HepG2 (cell line): ENCODE measurements around the gene INSIG2. TPM values are rescaled to one million over a fixed set of nuclear protein-coding genes. Genes with fewer than 3 reads are reported as not detected.

Experiments
- DMAP1 ChIP-seq: IDR thresholded peaks from 2 replicates; pipeline ENCODE4 v1.6.1; 2016
- GMEB1 ChIP-seq: sonication (generic); formaldehyde crosslinking; IDR thresholded peaks from 2 replicates; pipeline ENCODE4 v1.5.1; 2020; ENCODE audit warnings: missing genetic modification reagents, mild to moderate bottlenecking, borderline replicate concordance
- HOXD1 ChIP-seq: sonication (generic); formaldehyde crosslinking; IDR thresholded peaks from 2 replicates; pipeline ENCODE4 v1.5.0; 2020; ENCODE audit warnings: missing genetic modification reagents
- MAFF ChIP-seq: IDR thresholded peaks from 2 replicates; pipeline ENCODE4 v1.6.1; 2011; ENCODE audit warnings: low read depth, low read length, improper control_type of control experiment
- MAFG ChIP-seq: sonication (generic); formaldehyde crosslinking; IDR thresholded peaks from 2 replicates; pipeline ENCODE4 v1.5.1; 2020; ENCODE audit warnings: mild to moderate bottlenecking, missing genetic modification reagents
- MBD4 ChIP-seq: IDR thresholded peaks from 2 replicates; pipeline ENCODE4 v1.6.1; 2012; ENCODE audit warnings: low read length, inconsistent platforms, borderline replicate concordance
- MIER2 ChIP-seq: IDR thresholded peaks from 2 replicates; pipeline ENCODE4 v1.6.1; 2016; ENCODE audit warnings: missing biosample characterization, missing genetic modification reagents
- MTA3 ChIP-seq: sonication (generic); formaldehyde crosslinking; IDR thresholded peaks from 2 replicates; pipeline ENCODE4 v1.4.0; 2020; ENCODE audit warnings: missing genetic modification reagents
- NR3C1 ChIP-seq: sonication (generic); formaldehyde crosslinking; IDR thresholded peaks from 2 replicates; pipeline ENCODE4 v1.4.0; 2020; ENCODE audit warnings: missing genetic modification reagents
- PAXIP1 ChIP-seq: sonication (generic); formaldehyde crosslinking; conservative IDR thresholded peaks from 2 replicates; pipeline ENCODE4 v1.4.0; 2020; ENCODE audit warnings: mild to moderate bottlenecking, missing genetic modification reagents, moderate library complexity
- PREB ChIP-seq: sonication (generic); formaldehyde crosslinking; IDR thresholded peaks from 2 replicates; pipeline ENCODE4 v1.4.0; 2020; ENCODE audit warnings: missing genetic modification reagents
- RCOR2 ChIP-seq: IDR thresholded peaks from 2 replicates; pipeline ENCODE4 v1.6.1; 2016; ENCODE audit warnings: missing biosample characterization, missing genetic modification reagents
- RFX5 ChIP-seq: IDR thresholded peaks from 2 replicates; pipeline ENCODE4 v1.6.1; 2011; ENCODE audit warnings: low read depth, low read length, improper control_type of control experiment
- RORA ChIP-seq: sonication (generic); formaldehyde crosslinking; IDR thresholded peaks from 2 replicates; pipeline ENCODE4 v1.5.0; 2020; ENCODE audit warnings: mild to moderate bottlenecking, missing genetic modification reagents, moderate library complexity
- SIN3A ChIP-seq: IDR thresholded peaks from 2 replicates; pipeline ENCODE4 v1.6.1; 2011; ENCODE audit warnings: low read depth, mild to moderate bottlenecking, control low read depth, low read length, borderline replicate concordance
- SP140L ChIP-seq: sonication (generic); formaldehyde crosslinking; IDR thresholded peaks from 2 replicates; pipeline ENCODE4 v1.4.0; 2020; ENCODE audit warnings: missing genetic modification reagents, borderline replicate concordance
- YEATS4 ChIP-seq: sonication (generic); formaldehyde crosslinking; IDR thresholded peaks from 2 replicates; pipeline ENCODE4 v1.4.0; 2020; ENCODE audit warnings: missing genetic modification reagents, borderline replicate concordance
- ZEB1 ChIP-seq: IDR thresholded peaks from 2 replicates; pipeline ENCODE4 v1.6.1; 2012; ENCODE audit warnings: mild to moderate bottlenecking, low read depth, inconsistent platforms; ENCODE audit not compliant: insufficient replicate concordance
- ZKSCAN8 ChIP-seq: IDR thresholded peaks from 2 replicates; pipeline ENCODE4 v1.6.1; 2016; ENCODE audit warnings: borderline replicate concordance, missing genetic modification reagents, missing compliant biosample characterization
- ZNF101 ChIP-seq: sonication (generic); formaldehyde crosslinking; IDR thresholded peaks from 2 replicates; pipeline ENCODE4 v1.4.0; 2020; ENCODE audit warnings: mild to moderate bottlenecking, low read depth, missing genetic modification reagents, borderline replicate concordance
- ZNF672 ChIP-seq: sonication (generic); formaldehyde crosslinking; IDR thresholded peaks from 2 replicates; pipeline ENCODE4 v1.8.1; 2022; ENCODE audit warnings: missing genetic modification reagents
- ZNF747 ChIP-seq: sonication (generic); formaldehyde crosslinking; IDR thresholded peaks from 2 replicates; pipeline ENCODE4 v1.8.1; 2023; ENCODE audit warnings: missing genetic modification reagents, mild to moderate bottlenecking, borderline replicate concordance
- polyA plus RNA-seq, 8 experiments: library from polyadenylated mRNA; depleted of rRNA in 3 of 8; stranded (reverse) in 7 of 8; unstranded in 1 of 8; fragments of >200 nt; fragmentation: Illumina TruSeq in 4 of 8; extraction: Trizol in 4 of 8; gene quantifications; 2 replicates each; pipeline versions ENCODE4 v1.2.1 to v1.2.3, GENCODE V29; 2011 to 2016; ENCODE audit warnings: low read depth in 4 of 8, missing spikeins in 1 of 8, mixed read lengths in 1 of 8; ENCODE audit not compliant: insufficient read depth in 1 of 8
- total RNA-seq, 5 experiments: library from RNA; depleted of rRNA; stranded (reverse); fragments of >200 nt; fragmentation: Illumina TruSeq; extraction: Trizol; gene quantifications; 2 replicates each; pipeline ENCODE4 v1.2.3, GENCODE V29; 2016; ENCODE audit warnings: low read depth in 1 of 5
- TF ChIP-seq, protein P1 (sequence below): sonication (generic); formaldehyde crosslinking; IDR thresholded peaks from 2 replicates; pipeline ENCODE4 v1.8.1; 2023; ENCODE audit warnings: mild to moderate bottlenecking, moderate library complexity, missing genetic modification reagents

The INSIG2 gene
- total and polyA plus RNA-seq, 2 of the 13 experiments (the other 11 are each of a cell fraction or from before 2014, with no cell fraction given) = 73.5 to 481 TPM

- TF ChIP-seq GMEB1 (no peak; the same call in 1 of the 2 replicates), ZEB1 (peak; percentile 100), MTA3 (CRISPR knock-in tag) (no peak), MIER2 (no peak), RCOR2 (CRISPR knock-in tag) (peak; percentile 59; the same call in 1 of the 2 replicates), ZNF672 (no peak), PREB (CRISPR knock-in tag) (no peak), SP140L (CRISPR knock-in tag) (no peak), MAFF (peak; percentile 61), MBD4 (peak; percentile 80), MAFG (CRISPR knock-in tag) (no peak), ZNF747 (CRISPR knock-in tag) (0 out of 2 replicates have a peak, but pooled peaks have one; percentile 46), ZKSCAN8 (peak; percentile 46; the same call in 1 of the 2 replicates), ZNF101 (CRISPR knock-in tag) (no peak), RFX5 (no peak), NR3C1 (CRISPR knock-in tag) (no peak), PAXIP1 (CRISPR knock-in tag) (peak; percentile 95), SIN3A (no peak), RORA (peak; percentile 35; the same call in 1 of the 2 replicates), YEATS4 (CRISPR knock-in tag) (peak; percentile 58; the same call in 1 of the 2 replicates), HOXD1 (no peak), DMAP1 (CRISPR knock-in tag) (peak; percentile 25; the same call in 1 of the 2 replicates)
- TF ChIP-seq, protein P1, sequence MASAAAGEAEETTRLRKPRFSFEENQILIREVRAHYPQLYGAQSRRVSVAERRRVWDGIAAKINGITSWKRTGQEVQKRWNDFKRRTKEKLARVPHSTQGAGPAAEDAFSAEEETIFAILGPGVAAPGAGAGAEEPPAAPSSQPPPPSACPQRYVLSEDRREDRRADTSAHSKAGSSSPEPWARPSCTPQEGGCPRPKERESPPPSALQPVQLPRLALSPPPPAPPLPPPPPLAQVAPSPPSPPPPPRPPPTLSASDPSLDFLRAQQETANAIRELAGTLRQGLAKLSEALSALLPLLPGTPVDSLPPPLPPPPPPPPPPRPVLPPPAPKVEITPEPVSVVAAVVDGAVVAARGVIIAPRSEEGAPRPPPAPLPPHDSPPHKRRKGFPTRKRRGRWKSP (CRISPR knock-in tag) = no peak; the same call in 1 of the 2 replicates
Measured at GRCh38 chr2:118085173-118086023, 2.9 kb upstream of the INSIG2 start (continued).
